K562 (cell line): ENCODE data around the gene TMPRSS5.

Source experiments
- CREM ChIP-seq: IDR thresholded peaks from 2 replicates; pipeline ENCODE4 v1.6.1; 2014; ENCODE audit warnings: antibody characterized with exemption, low read depth
- ELF1 ChIP-seq: fragments of 200-800 bp; sonication (Bioruptor generic); IDR thresholded peaks from 2 replicates; pipeline ENCODE4 v1.6.1; 2016; ENCODE audit warnings: missing genetic modification characterization, missing compliant biosample characterization
- POLR2AphosphoS5 ChIP-seq: IDR thresholded peaks from 2 replicates; pipeline ENCODE4 v1.6.1; 2011; ENCODE audit warnings: mild to moderate bottlenecking, low read depth, low read length, moderate library complexity; ENCODE audit not compliant: control insufficient read depth, insufficient read depth
- TARDBP ChIP-seq: fragments of 450-650 bp; IDR thresholded peaks from 2 replicates; pipeline ENCODE4 v1.6.1; 2016
- ZNF133 ChIP-seq: fragments of 250-450 bp; sonication (Bioruptor Pico); IDR thresholded peaks from 2 replicates; pipeline ENCODE4 v1.4.0; 2020; ENCODE audit warnings: mild to moderate bottlenecking
- ZNF274 ChIP-seq: IDR thresholded peaks from 2 replicates; pipeline ENCODE4 v1.6.1; 2011; ENCODE audit warnings: low read depth, mild to moderate bottlenecking, low read length, moderate library complexity, borderline replicate concordance
- TF ChIP-seq, protein P1 (sequence below): fragments of 250-450 bp; sonication (Bioruptor Pico); IDR thresholded peaks from 2 replicates; pipeline ENCODE4 v1.4.0; 2020; ENCODE audit warnings: mild to moderate bottlenecking, moderate library complexity, borderline replicate concordance
- TF ChIP-seq, protein P2 (sequence below), 3 experiments: IDR thresholded peaks in 2 of 3; conservative IDR thresholded peaks in 1 of 3; 2 replicates each; pipeline ENCODE4 v1.5.1; 2011 to 2012; ENCODE audit warnings: low read length in 3 of 3, mild to moderate bottlenecking in 3 of 3, control low read depth in 2 of 3, improper control_type of control experiment in 1 of 3, inconsistent platforms in 1 of 3, low read depth in 1 of 3, mixed read lengths in 1 of 3, moderate library complexity in 1 of 3; ENCODE audit not compliant: insufficient read depth in 2 of 3

DNA sequence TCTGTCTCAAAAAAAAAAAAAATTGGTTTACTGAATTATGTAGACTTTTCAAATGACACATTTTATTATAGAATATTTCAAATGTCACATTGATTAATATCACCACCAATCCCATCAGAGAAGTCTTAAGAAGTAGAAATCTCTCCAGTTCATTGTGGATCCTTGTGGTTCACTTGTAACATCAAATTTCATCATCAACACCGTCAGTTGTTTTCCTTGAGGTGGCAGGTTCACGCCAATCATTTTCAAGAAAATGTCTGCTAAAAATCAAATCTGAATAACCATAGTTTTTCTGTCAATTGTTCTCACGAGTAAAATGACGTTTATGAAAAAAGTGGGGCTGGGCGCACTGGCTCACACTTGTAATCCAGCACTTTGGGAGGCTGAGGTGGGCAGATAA, 50.3 kb downstream of the TMPRSS5 start:
- TF ChIP-seq POLR2AphosphoS5 (no peak), ELF1 (tag) (no peak), ZNF133 (no peak), TARDBP (no peak), ZNF274 (no peak), CREM (no peak)
- TF ChIP-seq, protein P1, sequence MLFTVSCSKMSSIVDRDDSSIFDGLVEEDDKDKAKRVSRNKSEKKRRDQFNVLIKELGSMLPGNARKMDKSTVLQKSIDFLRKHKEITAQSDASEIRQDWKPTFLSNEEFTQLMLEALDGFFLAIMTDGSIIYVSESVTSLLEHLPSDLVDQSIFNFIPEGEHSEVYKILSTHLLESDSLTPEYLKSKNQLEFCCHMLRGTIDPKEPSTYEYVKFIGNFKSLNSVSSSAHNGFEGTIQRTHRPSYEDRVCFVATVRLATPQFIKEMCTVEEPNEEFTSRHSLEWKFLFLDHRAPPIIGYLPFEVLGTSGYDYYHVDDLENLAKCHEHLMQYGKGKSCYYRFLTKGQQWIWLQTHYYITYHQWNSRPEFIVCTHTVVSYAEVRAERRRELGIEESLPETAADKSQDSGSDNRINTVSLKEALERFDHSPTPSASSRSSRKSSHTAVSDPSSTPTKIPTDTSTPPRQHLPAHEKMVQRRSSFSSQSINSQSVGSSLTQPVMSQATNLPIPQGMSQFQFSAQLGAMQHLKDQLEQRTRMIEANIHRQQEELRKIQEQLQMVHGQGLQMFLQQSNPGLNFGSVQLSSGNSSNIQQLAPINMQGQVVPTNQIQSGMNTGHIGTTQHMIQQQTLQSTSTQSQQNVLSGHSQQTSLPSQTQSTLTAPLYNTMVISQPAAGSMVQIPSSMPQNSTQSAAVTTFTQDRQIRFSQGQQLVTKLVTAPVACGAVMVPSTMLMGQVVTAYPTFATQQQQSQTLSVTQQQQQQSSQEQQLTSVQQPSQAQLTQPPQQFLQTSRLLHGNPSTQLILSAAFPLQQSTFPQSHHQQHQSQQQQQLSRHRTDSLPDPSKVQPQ (CRISPR knock-in tag), result no peak
- TF ChIP-seq, protein P2, sequence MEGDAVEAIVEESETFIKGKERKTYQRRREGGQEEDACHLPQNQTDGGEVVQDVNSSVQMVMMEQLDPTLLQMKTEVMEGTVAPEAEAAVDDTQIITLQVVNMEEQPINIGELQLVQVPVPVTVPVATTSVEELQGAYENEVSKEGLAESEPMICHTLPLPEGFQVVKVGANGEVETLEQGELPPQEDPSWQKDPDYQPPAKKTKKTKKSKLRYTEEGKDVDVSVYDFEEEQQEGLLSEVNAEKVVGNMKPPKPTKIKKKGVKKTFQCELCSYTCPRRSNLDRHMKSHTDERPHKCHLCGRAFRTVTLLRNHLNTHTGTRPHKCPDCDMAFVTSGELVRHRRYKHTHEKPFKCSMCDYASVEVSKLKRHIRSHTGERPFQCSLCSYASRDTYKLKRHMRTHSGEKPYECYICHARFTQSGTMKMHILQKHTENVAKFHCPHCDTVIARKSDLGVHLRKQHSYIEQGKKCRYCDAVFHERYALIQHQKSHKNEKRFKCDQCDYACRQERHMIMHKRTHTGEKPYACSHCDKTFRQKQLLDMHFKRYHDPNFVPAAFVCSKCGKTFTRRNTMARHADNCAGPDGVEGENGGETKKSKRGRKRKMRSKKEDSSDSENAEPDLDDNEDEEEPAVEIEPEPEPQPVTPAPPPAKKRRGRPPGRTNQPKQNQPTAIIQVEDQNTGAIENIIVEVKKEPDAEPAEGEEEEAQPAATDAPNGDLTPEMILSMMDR (IDR thresholded peaks at IDR 0.05 in 2 of 3, conservative IDR thresholded peaks at IDR 0.05 in 1 of 3; ENCODE audit: insufficient read depth in 2 of 3, low read depth in 1 of 3, low read length in 3 of 3), result no peak
